Uterus (tissue), 4 donors: ENCODE results near the gene GRK5. TPM values are rescaled to one million over a fixed set of nuclear protein-coding genes. Genes with fewer than 3 reads are reported as not detected.
A peak's percentile ranks its signal among the peaks of the same experiment; 100 is the strongest.
"Not testable (repeated sequence)": the region's sequence is repeated elsewhere in the genome, so short reads cannot be mapped to it uniquely, and the experiment has no call there.

ENCODE experiments used
- DNase-seq, 2 donors: peaks; one replicate each; pipeline ENCODE4 v3.0.0-alpha.2; 2019 to 2020
- H3K27ac ChIP-seq, 2 donors: fragments of 200-600 bp; sonication (generic); 1 replicate in 1 of 2; 2 replicates in 1 of 2; pipeline ENCODE4 v1.5.1; 2016 to 2018
- H3K27me3 ChIP-seq, 2 donors: fragments of 200-600 bp; sonication (generic); one replicate each; pipeline ENCODE4 v1.5.1; 2018 to 2019; ENCODE audit warnings: control low read depth in 1 of 2
- H3K36me3 ChIP-seq, 2 donors: fragments of 200-600 bp; sonication (generic); one replicate each; pipeline ENCODE4 v1.5.1; 2019; ENCODE audit warnings: control low read depth in 1 of 2
- H3K4me1 ChIP-seq, 2 donors: fragments of 200-600 bp; sonication (generic); one replicate each; pipeline ENCODE4 v1.5.1; 2018 to 2019; ENCODE audit warnings: control low read depth in 1 of 2
- H3K4me3 ChIP-seq, 2 donors: fragments of 200-600 bp; sonication (generic); 1 replicate in 1 of 2; 2 replicates in 1 of 2; pipeline ENCODE4 v1.5.1; 2018 to 2019; ENCODE audit warnings: mild to moderate bottlenecking in 1 of 2
- H3K9me3 ChIP-seq, 2 donors: fragments of 200-600 bp; sonication (generic); one replicate each; pipeline ENCODE4 v1.5.1; 2019; ENCODE audit warnings: control low read depth in 1 of 2
- CTCF ChIP-seq, 4 experiments: fragments of 200-600 bp in 2 of 4; fragments of 450-650 bp in 2 of 4; sonication (generic) in 2 of 4; IDR thresholded peaks; one replicate each; pipeline ENCODE4 v1.5.1; 2016 to 2019; ENCODE audit warnings: antibody characterized with exemption in 4 of 4, mild to moderate bottlenecking in 2 of 4, moderate library complexity in 1 of 4
- POLR2A ChIP-seq, 2 donors: fragments of 450-650 bp; IDR thresholded peaks; one replicate each; pipeline ENCODE4 v1.6.1; 2016; ENCODE audit warnings: antibody characterized with exemption in 2 of 2, mild to moderate bottlenecking in 1 of 2, moderate library complexity in 1 of 2
- intact Hi-C: fragments of 100-400 bp; cut with DNase I; formaldehyde crosslinking; loops from one replicate; pipeline ENCODE4 v1.15.1; 2023; ENCODE audit warnings: low total_unique reads
- total RNA-seq, 4 donors: library from RNA; depleted of rRNA in 3 of 4; stranded (reverse); fragments of >200 nt in 3 of 4; gene quantifications; one replicate each; pipeline versions ENCODE4 v1.1.0 to v1.2.4, GENCODE V29; 2014 to 2023
- donor health status: DM: yes; HTN: yes; CAD: no.

The GRK5 gene
- total RNA-seq, 4 donors from 2014 or later, result 11.6 to 34.6 (median 14.1) TPM

- Histone ChIP-seq H3K4me1 (peaks cover 0 to 14% of the 10 kb centered on the region in 2 donors), H3K9me3 (no peaks in the 10 kb centered on the region), H3K27ac (peak overlapping the region in 1 of 2 donors; percentile 8), H3K27me3 (no peaks in the 10 kb centered on the region), H3K4me3 (no peak overlapping the region), H3K36me3 (no peaks in the 10 kb centered on the region)
- no peak for TF ChIP-seq POLR2A (IDR thresholded peaks at IDR 0.05)
- TF ChIP-seq CTCF (IDR thresholded peaks at IDR 0.05), result no peak
- DNase-seq, result no peak
- intact Hi-C loops, result no loop called here
Measured at GRCh38 chr10:119268871-119269506, 61.6 kb downstream of the GRK5 start.

- H3K4me1 ChIP-seq, result peaks cover 3 to 14% of the 10 kb centered on the region in 2 donors
- H3K4me3 ChIP-seq, result no peak overlapping the region
- H3K27ac ChIP-seq, result peak overlapping the region in 1 of 2 donors; percentile 47
- H3K9me3 ChIP-seq, result no peaks in the 10 kb centered on the region
- intact Hi-C loops, result no loop called here
- H3K27me3 ChIP-seq, result no peaks in the 10 kb centered on the region
- no peak for DNase-seq
- no peak for TF ChIP-seq POLR2A (IDR thresholded peaks at IDR 0.05)
- no peak for TF ChIP-seq CTCF (IDR thresholded peaks at IDR 0.05)
- no peaks in the 10 kb centered on the region for H3K36me3 ChIP-seq
Measured at GRCh38 chr10:119269737-119270136, 62.4 kb downstream of the GRK5 start.

- Histone ChIP-seq H3K27me3 (no peaks in the 10 kb centered on the region), H3K4me3 (no peak overlapping the region), H3K4me1 (peaks cover 9 to 16% of the 10 kb centered on the region in 2 donors), H3K27ac (peak overlapping the region; percentile 47 to 62), H3K9me3 (no peaks in the 10 kb centered on the region), H3K36me3 (no peaks in the 10 kb centered on the region)
- intact Hi-C loops, result no loop called here
- peak in 1 of 2 donors; percentile 67 for DNase-seq
- peak in 1 of 2 donors; percentile 10 for TF ChIP-seq POLR2A (IDR thresholded peaks at IDR 0.05)
- no peak for TF ChIP-seq CTCF (IDR thresholded peaks at IDR 0.05)
Measured at GRCh38 chr10:119270762-119271366, 63.5 kb downstream of the GRK5 start.

- H3K4me3 ChIP-seq, H3K36me3 ChIP-seq, H3K27me3 ChIP-seq, intact Hi-C loops, H3K9me3 ChIP-seq, DNase-seq: not testable (repeated sequence)
- Histone ChIP-seq H3K27ac (peak overlapping the region in 1 of 2 donors; percentile 62), H3K4me1 (peaks cover 9 to 18% of the 10 kb centered on the region in 2 donors)
Measured at GRCh38 chr10:119272338-119272734, 65.0 kb downstream of the GRK5 start.

GRCh38 chr10:119272736-119273135 lies 65.4 kb downstream of the GRK5 start:
- Histone ChIP-seq H3K9me3 (no peaks in the 10 kb centered on the region), H3K27me3 (no peaks in the 10 kb centered on the region), H3K27ac (no peak overlapping the region), H3K4me3 (no peak overlapping the region), H3K36me3 (no peaks in the 10 kb centered on the region), H3K4me1 (peaks cover 9 to 18% of the 10 kb centered on the region in 2 donors)
- no peak for DNase-seq
- TF ChIP-seq POLR2A (IDR thresholded peaks at IDR 0.05) (no peak), CTCF (IDR thresholded peaks at IDR 0.05) (no peak)
- intact Hi-C loops, result no loop called here
